ENCODE measurements around the gene PKD1L1. TPM values are rescaled to one million over a fixed set of nuclear protein-coding genes. Genes with fewer than 3 reads are reported as not detected.

PKD1L1 gene
- total and polyA plus RNA-seq, 11 donors = 1.1 to 3.7 (median 2.3) TPM

- peaks cover 0 to 8% (median 0%) of the 10 kb centered on the region in 9 donors for H3K36me3 ChIP-seq
- H3K4me3 ChIP-seq = no peak overlapping the region
- ATAC-seq = peak in 3 of 4 donors; percentile 46 to 52 (median 50)
- H3K27me3 ChIP-seq = no peaks in the 10 kb centered on the region
- 73 to 82% (median 74%) methylated on average over 10 of the region's 10 CpGs for WGBS, 4 donors
- peak in 1 of 5 donors; percentile 42 for DNase-seq
- no peaks in the 10 kb centered on the region for H3K9me3 ChIP-seq
- no peak for TF ChIP-seq POLR2A (IDR thresholded peaks at IDR 0.05)
- TF ChIP-seq, protein P1, sequence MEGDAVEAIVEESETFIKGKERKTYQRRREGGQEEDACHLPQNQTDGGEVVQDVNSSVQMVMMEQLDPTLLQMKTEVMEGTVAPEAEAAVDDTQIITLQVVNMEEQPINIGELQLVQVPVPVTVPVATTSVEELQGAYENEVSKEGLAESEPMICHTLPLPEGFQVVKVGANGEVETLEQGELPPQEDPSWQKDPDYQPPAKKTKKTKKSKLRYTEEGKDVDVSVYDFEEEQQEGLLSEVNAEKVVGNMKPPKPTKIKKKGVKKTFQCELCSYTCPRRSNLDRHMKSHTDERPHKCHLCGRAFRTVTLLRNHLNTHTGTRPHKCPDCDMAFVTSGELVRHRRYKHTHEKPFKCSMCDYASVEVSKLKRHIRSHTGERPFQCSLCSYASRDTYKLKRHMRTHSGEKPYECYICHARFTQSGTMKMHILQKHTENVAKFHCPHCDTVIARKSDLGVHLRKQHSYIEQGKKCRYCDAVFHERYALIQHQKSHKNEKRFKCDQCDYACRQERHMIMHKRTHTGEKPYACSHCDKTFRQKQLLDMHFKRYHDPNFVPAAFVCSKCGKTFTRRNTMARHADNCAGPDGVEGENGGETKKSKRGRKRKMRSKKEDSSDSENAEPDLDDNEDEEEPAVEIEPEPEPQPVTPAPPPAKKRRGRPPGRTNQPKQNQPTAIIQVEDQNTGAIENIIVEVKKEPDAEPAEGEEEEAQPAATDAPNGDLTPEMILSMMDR (IDR thresholded peaks at IDR 0.05) = no peak
- intact Hi-C loops (cut with DNase I) = loop anchor here in 5 of 10 donors (5.0 to 10.0 kb wide), 3 partner anchors 229 to 1911 kb away; partner anchors contain the start of gene TNS3 (in 3 of the 5)
- peak overlapping the region in 1 of 12 donors; percentile 32 for H3K27ac ChIP-seq
- H3K4me1 ChIP-seq = peaks cover 0 to 35% (median 12%) of the 10 kb centered on the region in 12 donors
These were observed 134.5 kb downstream of the PKD1L1 start for GRCh38 chr7:47813620-47814260.

GRCh38 chr7:47812429-47813136 lies 135.7 kb downstream of the PKD1L1 start:
- no peak for ATAC-seq
- H3K27ac ChIP-seq = no peak overlapping the region
- H3K9me3 ChIP-seq = no peaks in the 10 kb centered on the region
- H3K36me3 ChIP-seq = peaks cover 0 to 8% (median 0%) of the 10 kb centered on the region in 9 donors
- intact Hi-C loops (cut with DNase I) = loop anchor here in 5 of 10 donors (5.0 to 10.0 kb wide), 3 partner anchors 228 to 1910 kb away; partner anchors contain the start of gene TNS3 (in 3 of the 5)
- H3K4me3 ChIP-seq = no peak overlapping the region
- H3K4me1 ChIP-seq = peaks cover 0 to 46% (median 12%) of the 10 kb centered on the region in 12 donors
- WGBS, 4 donors = 87 to 88% (median 88%) methylated on average over 10 to 16 of the region's 16 CpGs
- no peaks in the 10 kb centered on the region for H3K27me3 ChIP-seq
- TF ChIP-seq, protein P1 (IDR thresholded peaks at IDR 0.05) = no peak
- no peak for TF ChIP-seq POLR2A (IDR thresholded peaks at IDR 0.05)
- DNase-seq = no peak

GRCh38 chr7:47811632-47812380 lies 136.5 kb downstream of the PKD1L1 start:
- no peak overlapping the region for H3K27ac ChIP-seq
- intact Hi-C loops (cut with DNase I) = loop anchor here in 5 of 10 donors (5.0 to 10.0 kb wide), 3 partner anchors 227 to 1910 kb away; partner anchors contain the start of gene TNS3 (in 3 of the 5)
- peaks cover 0 to 54% (median 13%) of the 10 kb centered on the region in 12 donors for H3K4me1 ChIP-seq
- no peak overlapping the region for H3K4me3 ChIP-seq
- no peaks in the 10 kb centered on the region for H3K9me3 ChIP-seq
- DNase-seq (no peak), ATAC-seq (no peak)
- no peak for TF ChIP-seq POLR2A (IDR thresholded peaks at IDR 0.05)
- TF ChIP-seq, protein P1 (IDR thresholded peaks at IDR 0.05) = no peak
- peaks cover 0 to 8% (median 0%) of the 10 kb centered on the region in 9 donors for H3K36me3 ChIP-seq
- H3K27me3 ChIP-seq = no peaks in the 10 kb centered on the region
- 86 to 90% (median 88%) methylated on average over 10 of the region's 10 CpGs for WGBS, 4 donors

All from heart left ventricle (tissue), 16 donors.